Amygdala (tissue), 56 donors: ENCODE measurements around the gene CDK13.

Source experiments
- DNase-seq, 56 donors: peaks; one replicate each; lab custom pipeline; 2025; lab: John Stamatoyannopoulos, UW

CDK13 gene

DNA sequence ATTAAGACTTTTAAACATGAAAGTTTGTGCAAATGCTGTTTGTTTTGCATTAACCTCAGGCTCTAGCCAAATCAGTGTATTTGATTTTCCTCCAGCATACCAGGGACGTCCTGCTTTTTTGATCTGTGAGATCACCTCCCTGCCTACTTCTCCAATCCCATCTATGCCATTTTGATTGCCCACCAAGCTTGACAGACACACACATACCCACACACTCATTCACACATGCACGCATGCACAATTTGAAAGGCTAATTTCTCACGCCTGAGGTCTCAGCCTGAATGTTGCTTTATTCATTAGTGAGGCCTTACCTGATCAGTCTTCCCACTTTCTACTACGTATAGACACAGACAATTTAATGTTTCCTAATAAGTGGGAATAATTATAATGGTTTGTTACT lies 53.5 kb downstream of the CDK13 start:
- no peak for DNase-seq

DNA sequence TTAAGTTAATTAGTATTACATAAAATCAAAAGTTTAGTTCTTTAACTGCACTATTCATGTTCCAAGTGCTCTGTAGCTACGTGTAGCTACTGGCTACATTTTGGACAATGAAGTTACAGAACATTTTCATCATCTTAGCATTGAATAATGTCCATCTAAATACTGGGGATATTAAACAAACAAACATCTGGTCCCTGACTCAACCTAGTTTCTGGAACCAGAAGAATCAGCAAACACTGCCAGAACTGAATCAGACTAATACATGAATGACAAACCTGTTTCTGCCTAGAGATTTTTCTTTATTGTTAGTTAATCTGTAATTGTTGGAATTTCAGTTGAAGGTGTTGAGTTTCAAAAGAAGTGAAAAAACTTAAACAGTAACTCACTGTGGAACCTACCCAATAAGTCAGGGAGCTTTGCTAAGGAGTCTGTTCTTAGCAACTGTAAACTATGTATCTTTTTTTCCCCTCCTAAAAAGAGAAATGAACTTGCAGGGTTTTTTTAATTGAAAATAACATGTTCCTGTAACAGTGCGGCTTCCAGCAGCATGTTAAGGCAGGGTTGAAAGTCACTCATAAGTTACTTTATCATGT lies 58.3 kb downstream of the CDK13 start:
- no peak for DNase-seq

DNA sequence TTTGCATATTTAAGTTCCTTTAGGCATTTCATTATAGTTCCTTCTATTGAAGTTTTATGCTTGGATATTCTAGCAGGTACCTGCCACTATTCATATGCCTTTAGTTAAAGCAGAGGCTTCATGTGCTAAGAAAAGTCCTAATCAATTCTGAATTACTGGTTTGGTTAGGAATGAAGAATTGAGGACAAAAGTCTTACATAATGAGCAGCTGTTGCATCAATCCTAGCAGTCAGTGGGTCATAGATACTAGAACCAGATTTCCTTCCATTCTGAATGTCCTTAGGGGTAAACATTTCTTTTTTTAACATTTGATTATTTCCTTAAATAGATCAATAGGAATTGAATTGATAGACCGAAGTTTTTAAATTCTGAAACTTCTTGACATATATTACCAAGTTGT lies 59.2 kb downstream of the CDK13 start:
- no peak for DNase-seq

DNA sequence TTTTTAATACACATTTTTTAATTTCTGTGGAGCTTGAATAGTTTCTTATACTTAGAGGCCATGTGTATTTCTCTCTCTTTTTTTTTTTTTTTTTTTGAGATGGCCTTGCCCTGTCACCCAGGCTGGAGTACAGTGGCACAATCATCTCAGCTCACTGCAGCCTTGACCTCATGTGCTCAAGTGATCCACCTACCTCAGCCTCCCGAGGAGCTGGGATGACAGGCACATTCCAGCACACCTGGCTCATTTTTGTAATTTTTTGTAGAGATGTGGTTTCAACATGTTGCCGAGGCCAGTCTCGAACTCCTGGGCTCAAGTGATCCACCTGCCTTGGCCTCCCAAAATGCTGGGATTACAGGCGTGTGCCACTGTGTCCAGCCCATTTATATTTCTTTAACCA lies 64.3 kb downstream of the CDK13 start:
- DNase-seq: no peak

DNA sequence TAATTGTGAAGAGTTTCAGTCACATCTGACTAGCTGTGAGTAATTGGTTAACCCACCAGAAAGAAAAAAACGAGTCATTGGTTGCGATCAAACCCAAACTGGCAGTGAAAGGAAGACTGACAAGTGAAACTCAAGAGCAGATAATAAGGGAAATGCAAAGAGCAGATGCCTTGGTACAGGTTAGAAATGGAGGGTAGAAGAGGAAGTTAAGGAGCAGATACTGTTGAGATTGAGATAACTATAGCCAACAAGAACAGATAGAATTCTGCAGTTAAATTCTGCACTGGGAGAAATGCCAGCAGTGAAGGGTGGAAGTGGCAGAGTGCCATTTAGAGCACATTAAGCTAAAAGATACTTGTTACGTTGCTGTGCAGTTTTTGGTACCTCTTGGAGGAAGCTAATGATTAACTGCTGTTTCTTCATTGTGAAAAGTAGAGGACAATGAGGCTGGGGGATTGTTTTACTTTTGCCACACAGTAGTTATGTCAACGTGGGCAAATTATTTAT lies 65.8 kb downstream of the CDK13 start:
- DNase-seq: peak in 14 of 56 donors; percentile 1 to 62 (median 10)

DNA sequence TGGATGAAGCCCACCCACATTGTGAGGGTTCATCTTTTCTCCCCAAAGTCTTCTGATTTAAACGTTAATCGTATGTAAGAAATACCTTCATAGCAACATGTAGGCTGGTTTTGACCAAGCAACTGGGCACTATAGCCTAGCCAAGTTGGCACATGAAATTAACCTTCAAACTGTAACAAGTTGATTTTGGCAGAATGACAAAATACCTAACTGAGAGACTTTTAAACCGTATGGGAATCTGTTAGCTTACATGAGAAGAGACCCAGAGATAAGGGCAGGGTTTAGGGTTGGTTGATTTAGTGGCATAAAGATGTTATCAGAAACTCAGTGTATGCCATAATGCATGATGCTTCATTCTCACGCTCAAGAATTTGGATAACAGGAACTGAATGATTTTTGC lies 69.5 kb downstream of the CDK13 start:
- no peak for DNase-seq

DNA sequence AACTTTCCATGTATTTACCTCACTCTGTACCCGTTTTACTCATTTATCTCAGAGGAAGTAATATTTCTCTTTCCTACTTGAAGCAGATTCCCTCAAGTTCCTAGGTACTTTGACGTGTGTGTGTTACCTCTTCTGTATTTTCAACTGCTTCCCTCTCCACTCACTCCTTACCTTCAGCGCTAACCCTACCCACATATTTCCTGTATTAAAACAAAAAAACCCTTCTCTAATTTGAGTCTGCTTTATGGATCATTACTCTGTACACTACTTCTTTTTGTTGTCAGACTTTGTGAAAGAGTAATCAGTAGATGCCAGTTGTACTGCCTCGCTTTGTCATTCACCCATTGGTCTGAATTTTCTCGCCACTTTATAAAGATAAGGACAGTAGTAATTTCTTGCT lies 74.0 kb downstream of the CDK13 start:
- no peak for DNase-seq

DNA sequence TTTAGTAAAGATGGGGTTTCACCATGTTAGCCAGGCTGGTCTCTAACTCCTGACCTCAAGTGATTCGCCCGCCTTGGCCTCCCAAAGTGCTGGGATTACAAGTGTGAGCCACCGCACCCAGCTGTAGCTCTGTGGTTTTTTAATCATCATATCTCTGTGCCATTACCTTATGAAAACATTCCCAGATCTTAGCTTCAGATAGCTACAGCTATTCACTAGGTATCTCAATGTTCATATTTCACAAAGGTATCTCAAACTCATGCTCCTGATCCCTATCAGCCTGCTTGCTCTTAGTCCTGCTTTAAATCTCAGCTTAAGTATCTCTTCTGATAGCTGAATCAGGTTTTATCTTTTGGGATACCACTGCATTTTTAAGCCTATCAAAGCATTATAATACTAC lies 74.8 kb downstream of the CDK13 start:
- no peak for DNase-seq

DNA sequence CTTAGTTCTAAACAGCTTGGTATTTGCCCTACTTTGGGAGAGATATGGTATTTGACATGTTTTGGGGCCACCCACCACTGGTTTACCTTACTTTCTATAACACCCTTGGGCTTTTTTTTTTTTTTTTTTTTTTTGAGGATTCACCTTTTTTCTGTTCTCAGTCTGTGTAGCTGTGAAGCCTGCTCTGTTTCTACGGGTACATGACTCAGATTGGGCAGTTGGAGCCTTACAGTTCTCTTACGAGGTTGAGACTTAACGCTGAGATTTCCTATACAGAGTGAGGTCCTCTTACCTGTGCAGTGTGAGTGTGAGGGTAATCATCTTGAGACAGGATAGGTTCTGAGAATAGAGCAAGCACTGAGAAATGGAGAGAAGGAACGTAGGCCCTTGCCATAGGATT lies 77.5 kb downstream of the CDK13 start:
- DNase-seq: no peak

DNA sequence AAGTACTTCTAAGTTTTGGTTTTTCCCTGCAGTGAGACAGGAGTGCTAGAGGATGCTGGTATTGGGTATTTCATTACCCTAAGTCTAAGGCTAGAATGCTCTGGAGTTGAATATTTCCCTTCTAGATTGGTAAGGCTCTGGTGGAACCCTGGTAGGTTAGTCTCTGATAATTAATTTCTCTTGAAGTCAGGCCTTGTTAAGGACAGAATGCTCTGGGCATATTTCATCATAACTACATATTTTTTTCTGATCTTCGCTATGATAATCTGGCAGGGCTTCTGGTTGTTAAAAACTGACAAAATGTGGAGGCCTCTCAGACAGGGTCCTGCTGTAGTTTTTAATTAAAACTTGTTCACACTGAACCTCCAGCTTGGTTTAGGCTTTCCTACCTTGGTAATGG lies 83.8 kb downstream of the CDK13 start:
- no peak for DNase-seq

DNA sequence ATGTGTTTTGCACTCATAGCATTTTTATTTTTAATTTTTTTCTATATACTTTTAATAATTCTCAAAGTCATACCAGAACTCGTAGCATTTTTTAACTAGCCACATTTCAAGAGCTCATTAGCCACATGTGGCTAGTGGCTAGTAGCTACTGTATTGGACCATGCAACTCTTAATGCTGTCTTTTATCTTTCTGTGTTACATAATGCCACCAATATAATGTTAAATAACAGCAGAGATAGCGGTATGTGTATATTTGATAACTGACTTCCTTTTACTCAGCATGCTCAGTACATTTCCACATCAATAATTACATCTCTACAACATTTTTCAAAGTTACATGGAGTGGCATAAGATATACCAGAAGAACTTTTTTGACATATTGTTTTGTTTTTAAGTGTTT lies 91.4 kb downstream of the CDK13 start:
- DNase-seq: no peak

DNA sequence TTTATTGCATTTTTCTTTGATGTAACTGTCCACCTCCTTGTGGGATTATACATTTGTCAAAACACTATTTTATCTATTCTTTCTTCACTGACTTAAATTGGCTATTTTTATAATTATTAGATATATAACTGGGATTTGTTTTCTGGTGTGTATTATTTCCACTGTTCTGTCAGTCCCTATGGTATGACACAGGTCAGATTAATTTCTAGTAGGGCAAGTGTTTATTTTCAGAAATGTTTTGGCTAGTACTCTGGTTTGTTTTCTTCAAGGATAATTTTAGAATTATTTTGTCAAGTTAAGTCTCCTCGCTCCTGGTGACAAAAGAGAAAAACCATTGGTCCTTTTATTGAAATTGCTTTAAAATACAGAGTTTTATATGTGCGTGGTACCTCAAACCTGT lies 93.1 kb downstream of the CDK13 start:
- DNase-seq: no peak

DNA sequence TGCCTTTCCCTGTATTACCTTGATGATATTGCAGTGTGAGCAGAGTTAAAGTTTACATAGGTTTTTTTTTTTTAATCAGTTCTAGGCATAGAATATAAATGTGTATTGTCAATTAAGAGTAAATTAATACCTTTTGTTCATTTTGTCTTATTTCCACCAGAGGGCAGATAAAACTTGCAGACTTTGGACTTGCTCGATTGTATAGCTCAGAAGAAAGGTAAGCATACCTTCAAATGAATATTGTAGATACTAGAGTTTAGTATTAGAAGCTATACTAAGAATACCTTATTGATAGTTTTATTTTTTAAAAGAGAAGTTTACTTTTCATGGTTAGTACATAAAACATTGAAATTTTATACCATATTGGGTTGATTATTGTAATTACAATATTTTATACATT lies 97.6 kb downstream of the CDK13 start:
- DNase-seq: no peak

DNA sequence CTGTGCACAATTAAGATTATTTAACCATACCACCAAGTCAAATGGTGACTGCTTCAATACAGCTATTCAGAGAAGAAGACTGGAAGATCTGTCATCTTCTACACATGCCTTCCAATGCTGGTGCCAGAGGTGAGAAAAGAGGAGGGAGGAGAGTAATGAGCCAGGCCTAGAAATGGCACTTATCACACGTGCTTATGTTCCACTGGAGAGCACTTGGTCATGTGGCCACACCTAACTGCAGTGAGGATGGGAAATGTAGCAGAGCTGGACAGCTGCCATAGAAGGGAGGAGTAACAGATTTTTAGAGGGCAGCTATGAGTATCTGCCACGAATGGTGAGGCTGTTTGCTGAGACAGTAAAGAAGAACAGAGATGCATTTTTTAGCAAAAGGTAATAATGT lies 107.2 kb downstream of the CDK13 start:
- DNase-seq: peak in 2 of 56 donors; percentile 5 to 6

DNA sequence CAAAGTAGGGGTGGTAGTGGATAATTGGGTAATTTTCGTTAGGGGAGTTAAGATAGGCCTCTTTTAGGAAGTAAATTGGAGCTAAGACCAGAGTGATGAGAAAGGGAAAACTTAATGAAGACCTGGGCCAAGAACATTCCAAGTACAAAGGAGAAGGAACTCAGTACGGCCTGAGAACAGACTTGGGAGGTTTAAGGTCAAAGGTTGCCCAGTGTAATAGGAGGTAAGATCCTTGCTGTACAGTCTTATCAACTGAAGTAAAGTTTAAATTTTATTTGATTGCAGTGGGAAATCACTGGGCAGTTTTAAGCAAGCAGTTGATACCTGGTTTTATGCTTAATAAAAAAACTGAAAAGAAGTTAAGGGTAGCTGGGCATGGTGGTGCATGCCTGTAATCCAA lies 108.0 kb downstream of the CDK13 start:
- DNase-seq: no peak

DNA sequence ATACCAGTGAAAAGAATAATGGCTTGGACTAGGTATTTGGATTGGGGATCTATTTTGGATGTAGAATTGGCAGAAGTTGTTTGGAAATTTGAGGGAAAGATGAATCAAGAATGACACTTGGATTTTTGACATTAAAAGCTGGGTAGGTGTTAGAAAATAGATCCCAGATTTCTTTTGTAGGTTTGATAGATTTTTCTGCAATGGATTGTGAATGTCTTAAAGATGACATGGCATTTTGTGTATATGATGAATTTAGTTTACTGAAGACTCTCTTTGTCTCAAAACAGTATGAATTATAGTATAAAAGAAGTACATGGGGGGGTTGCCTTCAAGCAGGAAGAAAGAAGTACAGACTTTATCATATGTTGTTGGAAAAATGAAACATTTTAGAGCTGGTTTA lies 108.6 kb downstream of the CDK13 start:
- DNase-seq: no peak

DNA sequence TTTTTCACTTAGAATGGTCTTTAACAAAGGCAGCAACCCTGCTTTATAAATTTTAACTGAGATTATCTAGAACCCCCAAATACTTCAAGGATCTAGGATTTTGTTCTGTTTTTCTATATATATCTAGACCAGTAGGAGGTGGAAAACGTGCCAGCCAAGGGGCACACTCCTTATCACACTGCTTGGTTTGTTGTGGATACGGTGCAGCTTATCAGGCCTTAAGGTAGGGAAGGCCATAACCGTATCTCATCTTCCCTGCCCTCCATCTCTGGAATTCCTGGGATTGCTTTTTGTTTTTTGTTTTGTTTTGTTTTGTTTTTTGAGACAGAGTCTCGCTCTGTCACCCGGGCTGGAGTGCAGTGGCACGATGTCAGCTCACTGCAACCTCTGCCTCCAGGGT lies 109.0 kb downstream of the CDK13 start:
- DNase-seq: no peak

DNA sequence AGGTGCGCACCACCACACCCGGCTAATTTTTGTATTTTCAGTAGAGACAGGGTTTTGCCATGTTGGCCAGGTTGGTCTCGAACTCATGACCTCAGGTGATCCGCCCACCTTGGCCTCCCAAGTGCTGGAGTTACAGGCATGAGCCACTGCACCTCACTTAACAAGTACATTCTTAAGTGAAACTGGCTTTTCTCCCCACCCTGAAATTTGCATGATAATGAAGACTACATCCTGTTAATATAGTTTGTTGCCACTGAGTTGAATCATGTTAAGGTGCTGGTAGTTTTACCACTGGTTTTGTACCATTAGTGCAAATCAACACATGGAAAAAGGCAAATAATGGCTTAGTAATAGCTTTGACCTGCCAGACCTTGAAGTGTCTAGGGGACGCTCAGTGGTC lies 122.2 kb downstream of the CDK13 start:
- no peak for DNase-seq

DNA sequence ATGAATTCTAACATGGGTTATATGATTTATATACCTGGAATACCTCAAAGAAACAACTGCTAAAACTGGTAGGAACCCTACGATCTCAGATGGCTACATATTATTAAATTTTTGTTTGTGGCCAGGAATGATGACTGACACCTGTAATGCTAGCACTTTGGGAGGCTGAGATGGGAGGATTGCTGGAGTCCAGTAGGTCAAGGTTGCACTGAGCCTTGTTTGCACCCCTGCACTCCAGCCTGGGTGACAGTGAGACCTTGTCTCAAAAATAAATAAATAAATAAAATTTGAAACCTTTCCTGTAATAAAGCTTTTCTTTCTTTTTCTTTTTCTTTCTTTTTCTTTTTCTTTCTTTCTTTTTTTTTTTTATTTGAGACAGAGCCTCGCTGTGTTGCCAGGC lies 123.2 kb downstream of the CDK13 start:
- DNase-seq: no peak

DNA sequence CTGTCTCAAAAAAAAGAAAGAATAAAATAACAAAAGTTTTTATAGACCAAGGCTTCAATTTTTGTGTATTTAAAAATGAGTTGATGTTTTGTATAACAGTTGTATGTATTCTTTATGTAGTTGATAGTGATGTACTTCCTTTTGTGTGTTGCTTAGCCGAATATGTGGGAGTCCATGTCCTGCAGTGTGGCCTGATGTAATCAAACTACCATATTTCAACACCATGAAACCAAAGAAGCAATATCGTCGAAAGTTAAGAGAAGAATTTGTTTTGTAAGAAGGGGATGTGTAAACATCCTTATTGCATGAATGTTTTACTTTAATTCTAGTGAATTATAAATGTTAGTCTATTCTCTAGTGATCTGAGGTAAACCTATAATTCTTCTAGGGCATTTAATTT lies 127.8 kb downstream of the CDK13 start:
- no peak for DNase-seq

DNA sequence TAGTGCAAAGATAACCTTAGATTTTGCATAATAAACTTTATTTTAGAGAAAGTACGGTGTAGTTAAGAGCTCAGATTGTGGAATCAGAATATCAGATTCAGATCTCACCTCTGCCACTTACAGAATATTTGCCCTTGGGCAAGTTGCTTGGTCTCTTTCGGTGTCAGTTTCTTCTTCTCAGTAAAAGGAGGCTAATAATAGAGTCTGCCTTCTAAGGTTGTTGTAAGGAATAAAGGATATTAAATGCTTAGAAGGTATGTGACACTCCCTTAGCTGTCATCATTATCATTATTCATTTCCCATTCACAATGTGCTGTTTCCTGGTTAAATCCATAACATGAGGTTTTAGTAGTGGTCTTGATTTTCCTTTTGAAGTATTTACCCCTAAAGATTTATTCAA lies 142.1 kb downstream of the CDK13 start:
- DNase-seq: no peak

DNA sequence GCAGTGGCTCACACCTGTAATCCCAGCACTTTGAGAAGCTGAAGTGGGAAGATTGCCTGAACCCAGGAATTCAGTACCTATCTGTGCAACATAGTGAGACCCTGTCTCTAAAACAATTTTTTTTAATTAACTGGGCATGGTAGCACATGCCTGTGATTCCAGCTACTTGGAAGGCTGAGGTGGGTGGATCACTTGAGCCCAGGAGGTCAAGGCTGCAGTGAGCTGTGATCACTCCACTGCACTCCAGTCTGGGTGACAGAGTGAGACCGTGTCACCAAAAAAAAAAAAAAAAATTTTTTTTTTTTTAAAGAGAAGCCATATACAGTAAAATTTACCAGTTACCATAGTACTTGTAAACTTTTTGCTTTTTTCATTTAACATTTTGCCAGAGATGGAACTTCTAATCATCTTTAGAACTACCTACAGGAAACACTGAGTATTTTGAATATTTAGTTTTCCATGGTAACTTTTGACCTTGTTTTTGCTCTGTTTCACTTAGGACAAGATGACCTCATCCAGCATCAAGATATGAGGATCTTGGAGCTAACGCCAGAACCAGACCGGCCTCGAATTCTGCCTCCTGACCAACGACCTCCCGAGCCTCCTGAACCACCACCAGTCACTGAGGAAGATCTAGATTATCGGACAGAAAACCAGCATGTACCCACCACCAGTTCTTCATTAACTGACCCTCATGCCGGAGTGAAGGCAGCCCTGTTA lies 143.7 kb downstream of the CDK13 start:
- DNase-seq: no peak

DNA sequence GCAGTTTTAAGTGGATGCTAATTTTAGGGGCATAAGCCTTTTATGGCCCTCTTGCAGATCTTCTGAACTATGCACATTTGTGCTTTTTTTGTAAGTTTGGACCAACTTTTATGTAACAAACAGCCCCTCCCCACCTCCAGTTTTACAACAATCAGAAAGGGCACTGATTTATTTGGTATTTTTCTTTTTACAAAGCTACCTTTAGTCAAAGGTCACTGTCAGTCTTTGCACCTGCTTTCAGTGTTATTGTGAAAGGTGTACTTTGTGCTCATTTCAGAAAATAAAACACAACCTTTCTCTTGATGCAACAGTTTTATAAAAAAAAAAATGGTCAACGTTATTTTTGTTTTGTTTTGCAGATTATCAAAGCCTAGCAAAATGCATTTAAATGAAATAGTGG lies 145.2 kb downstream of the CDK13 start:
- DNase-seq: no peak
